ENCODE results near the gene CDIPT.

CDIPT gene

DNA sequence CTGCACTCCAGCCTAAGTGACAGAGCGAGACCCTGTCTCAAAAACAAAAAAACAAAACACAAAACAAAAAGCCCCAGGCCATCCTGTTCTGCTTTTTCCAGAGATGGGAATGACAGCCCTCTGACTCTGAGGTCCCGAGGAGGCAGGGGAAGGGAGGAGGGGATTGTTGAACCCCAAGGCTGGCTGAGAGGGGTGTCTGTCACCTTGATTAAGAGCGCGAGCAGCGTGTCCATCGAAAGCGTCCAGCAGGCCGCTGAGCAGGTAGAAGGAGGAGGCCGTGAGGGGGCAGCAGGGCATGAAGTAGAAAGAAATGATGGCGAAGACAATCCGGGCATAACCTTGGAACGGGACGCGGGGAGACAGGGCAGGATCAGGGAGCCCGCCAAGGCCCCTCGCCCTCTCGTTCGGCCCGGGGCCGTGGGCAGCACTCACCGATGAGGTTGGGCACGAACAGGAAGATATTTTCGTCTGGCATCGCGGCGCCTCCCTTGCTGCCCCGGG is 593 bp downstream of the CDIPT start:
- no peak for TF ChIP-seq CTCF (IDR thresholded peaks at IDR 0.05)

DNA sequence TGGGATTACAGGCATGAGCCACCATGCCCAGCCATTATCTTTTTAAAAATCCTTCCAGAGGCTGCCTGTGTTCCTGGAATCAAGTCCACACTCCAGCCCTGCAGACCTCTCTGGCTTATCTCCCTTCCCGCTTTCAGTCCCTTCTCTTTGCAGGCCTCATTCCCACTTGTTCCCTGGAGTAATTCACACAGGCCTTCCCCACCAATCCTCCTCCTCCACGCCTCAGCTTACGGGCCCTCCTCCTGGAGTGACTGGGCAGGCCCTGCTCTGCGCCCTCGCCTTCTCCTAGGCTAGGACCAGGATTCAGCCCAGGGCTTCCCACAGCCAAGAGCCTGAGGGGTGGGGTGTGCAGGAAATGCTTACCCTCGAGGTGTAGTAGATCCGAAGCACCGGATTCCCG is 2.8 kb downstream of the CDIPT start:
- no peak for TF ChIP-seq CTCF (IDR thresholded peaks at IDR 0.05)

- TF ChIP-seq CTCF (IDR thresholded peaks at IDR 0.05) = no peak
Observed at GRCh38 chr16:29858974-29859373, 4.1 kb downstream of the CDIPT start.

DNA sequence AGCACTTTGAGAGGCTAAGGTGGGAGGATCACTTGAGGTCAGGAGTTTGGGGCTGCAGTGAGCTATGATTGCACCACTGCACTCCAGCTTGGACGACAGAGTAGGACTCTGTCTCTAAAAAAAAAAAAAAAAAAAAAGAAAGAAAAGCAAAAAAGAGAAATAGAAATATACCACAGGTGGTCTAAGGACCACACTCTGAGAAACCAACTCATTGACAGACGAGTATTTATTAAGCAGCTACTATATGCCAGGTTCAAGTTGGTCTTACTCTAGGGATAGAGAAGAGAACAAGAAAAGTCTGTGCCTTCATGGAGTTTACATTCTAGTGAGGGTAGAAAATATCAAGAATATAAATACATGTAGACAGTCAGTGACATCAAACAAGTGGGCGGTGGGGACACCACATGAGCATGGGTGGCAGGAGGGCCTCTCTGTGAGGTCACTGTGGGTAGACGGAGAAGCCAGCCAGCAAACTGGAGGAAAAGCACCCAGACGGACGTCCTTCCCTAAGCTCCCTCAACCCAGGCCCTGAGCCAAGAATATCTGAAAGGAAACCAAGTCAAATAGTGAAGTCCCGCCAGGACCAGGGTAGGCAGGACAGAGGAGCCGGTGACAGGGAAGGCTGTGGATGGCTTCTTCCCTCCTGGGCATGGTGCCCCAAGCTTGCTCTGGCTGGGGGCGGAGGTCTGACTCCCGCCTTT is 4.7 kb downstream of the CDIPT start:
- TF ChIP-seq CTCF (IDR thresholded peaks at IDR 0.05) = no peak

DNA sequence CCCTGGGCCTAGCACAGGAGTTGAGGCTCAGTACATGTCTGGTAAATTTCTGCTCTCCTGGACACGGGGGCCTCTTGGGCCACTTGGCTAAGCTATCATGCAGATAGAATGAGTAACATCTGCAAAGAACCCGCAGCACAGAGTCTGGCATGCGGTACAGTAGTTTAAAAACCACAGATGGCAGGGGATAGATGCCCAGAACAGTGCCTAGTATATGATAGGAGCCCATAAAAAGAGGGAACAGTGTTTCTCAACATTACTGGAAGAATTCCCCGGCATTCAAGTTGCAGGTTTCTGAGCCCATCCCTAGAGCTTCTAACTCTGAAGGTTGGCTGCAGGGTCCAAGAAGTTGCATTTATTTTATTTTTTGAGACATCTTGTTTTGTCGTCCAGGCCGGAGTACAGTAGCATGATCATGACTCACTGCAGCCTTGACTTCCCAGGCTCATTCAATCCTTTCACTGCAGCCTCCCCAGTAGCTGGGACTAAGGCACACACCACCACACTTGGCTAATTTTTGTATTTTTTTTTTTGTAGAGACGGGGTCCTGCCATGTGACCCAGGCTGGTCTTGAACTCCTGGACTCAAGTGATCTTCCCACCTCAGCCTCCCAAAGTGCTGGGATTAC is 5.8 kb downstream of the CDIPT start:
- no peak for TF ChIP-seq CTCF (IDR thresholded peaks at IDR 0.05)

GRCh38 chr16:29854520-29855100 is 8.4 kb downstream of the CDIPT start:
- TF ChIP-seq CTCF (IDR thresholded peaks at IDR 0.05) = no peak

DNA sequence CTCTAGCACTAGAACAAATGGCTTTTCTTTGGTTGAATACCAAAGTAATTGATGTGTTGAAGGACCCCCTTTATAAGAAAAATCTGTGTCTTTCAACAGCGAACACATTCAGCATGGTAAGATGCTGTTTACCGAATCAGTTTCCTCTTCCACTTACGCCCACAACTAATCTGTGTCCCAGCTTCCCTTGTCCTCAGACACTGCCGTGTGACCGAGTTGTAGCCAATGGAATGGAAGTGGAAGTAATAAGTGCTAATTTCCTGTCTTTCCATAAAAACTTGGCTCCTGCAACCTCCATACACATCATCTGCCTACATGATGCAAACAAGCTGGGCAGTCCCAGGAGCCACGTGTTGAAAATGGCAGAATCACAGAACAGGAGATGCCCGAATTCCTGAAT is 10.4 kb downstream of the CDIPT start:
- TF ChIP-seq CTCF (IDR thresholded peaks at IDR 0.05) = no peak
